Prostate gland (tissue), 2 donors: ENCODE measurements around the gene DYRK2.

ENCODE experiments used
- CTCF ChIP-seq, 4 experiments: fragments of 200-600 bp in 2 of 4; fragments of 450-650 bp in 2 of 4; sonication (generic) in 2 of 4; IDR thresholded peaks; 1 replicate in 3 of 4; 2 replicates in 1 of 4; pipeline ENCODE4 v1.5.1; 2016 to 2019; ENCODE audit warnings: antibody characterized with exemption in 4 of 4, mild to moderate bottlenecking in 2 of 4, moderate library complexity in 2 of 4
- POLR2A ChIP-seq: fragments of 450-650 bp; IDR thresholded peaks from one replicate; pipeline ENCODE4 v1.6.1; 2016; ENCODE audit warnings: antibody characterized with exemption, mild to moderate bottlenecking
- POLR2AphosphoS5 ChIP-seq: sonication (generic); formaldehyde crosslinking; IDR thresholded peaks from one replicate; pipeline ENCODE4 v1.6.1; 2017; ENCODE audit warnings: antibody characterized with exemption

- TF ChIP-seq CTCF (IDR thresholded peaks at IDR 0.05) (peak in 2 of 4 experiments; percentile 15 to 18), POLR2A (peak; percentile 86), POLR2AphosphoS5 (peak; percentile 18)
Measured at GRCh38 chr12:67648521-67649260, at the start of gene DYRK2.
